Fibroblast of mammary gland (primary cell): ENCODE results near the gene MOB3C.

ENCODE experiments used
- DNase-seq: peaks from one replicate; pipeline ENCODE4 v3.0.0-alpha.2; 2010; ENCODE audit warnings: low read depth
- H3K4me3 ChIP-seq: 2 replicates; pipeline ENCODE4 v1.5.1; 2011; ENCODE audit warnings: low read depth, mild to moderate bottlenecking, low read length, moderate library complexity; ENCODE audit not compliant: control insufficient read depth
- CTCF ChIP-seq: conservative IDR thresholded peaks from 2 replicates; pipeline ENCODE4 v1.5.1; 2011; ENCODE audit warnings: low read depth, low read length, inconsistent platforms; ENCODE audit not compliant: control insufficient read depth, insufficient read depth

The MOB3C gene

GRCh38 chr1:46606255-46606965, 10.2 kb downstream of the MOB3C start:
- no peak for DNase-seq
- no peak for TF ChIP-seq CTCF
- no peak overlapping the region for H3K4me3 ChIP-seq

- no peak overlapping the region for H3K4me3 ChIP-seq
- DNase-seq: no peak
- no peak for TF ChIP-seq CTCF
Measured at GRCh38 chr1:46605232-46605631, 11.4 kb downstream of the MOB3C start.

- TF ChIP-seq CTCF: no peak
- peak; percentile 87 for DNase-seq
- H3K4me3 ChIP-seq: peak within 1 kb of the TSS; percentile 92
Measured at GRCh38 chr1:46603858-46604549, 12.6 kb downstream of the MOB3C start, which contains the start of gene MKNK1. Gene MKNK1 (minus strand): TSS chr1:46604268. CDS start chr1:46583327, 20,941 bp downstream.

- no peak for TF ChIP-seq CTCF
- peak overlapping the region; percentile 92 for H3K4me3 ChIP-seq
- DNase-seq: no peak
Measured at GRCh38 chr1:46603481-46603857, 13.1 kb downstream of the MOB3C start.

- H3K4me3 ChIP-seq: no peak overlapping the region
- no peak for TF ChIP-seq CTCF
- no peak for DNase-seq
Measured at GRCh38 chr1:46601257-46602007, 15.2 kb downstream of the MOB3C start.

GRCh38 chr1:46599059-46599970, 17.3 kb downstream of the MOB3C start:
- no peak for TF ChIP-seq CTCF
- no peak overlapping the region for H3K4me3 ChIP-seq

More at GRCh38 chr1:46599059-46599970, 17.3 kb downstream of the MOB3C start:
- DNase-seq: no peak
